ENCODE measurements around the gene OR8D1. TPM values are rescaled to one million over a fixed set of nuclear protein-coding genes. Genes with fewer than 3 reads are reported as not detected.

OR8D1 gene
- total RNA-seq, 1 experiment from 2014 or later, result not detected

- TF ChIP-seq E2F5 (CRISPR knock-in tag; IDR thresholded peaks at IDR 0.05), result no peak
- no peak for TF ChIP-seq NR3C1 (CRISPR knock-in tag; conservative IDR thresholded peaks at IDR 0.05; ENCODE audit: low read depth)
- no peak for TF ChIP-seq NR1H2 (CRISPR knock-in tag; IDR thresholded peaks at IDR 0.05)
- TF ChIP-seq FOXJ3 (CRISPR knock-in tag; IDR thresholded peaks at IDR 0.05; ENCODE audit: borderline replicate concordance), result no peak
- no peak for TF ChIP-seq ATF1 (CRISPR knock-in tag; IDR thresholded peaks at IDR 0.05)
- no peak for TF ChIP-seq ZNF263 (CRISPR knock-in tag; IDR thresholded peaks at IDR 0.05; ENCODE audit: low read depth)
- no peak for TF ChIP-seq ZNF232 (CRISPR knock-in tag; IDR thresholded peaks at IDR 0.05)
- no peak for TF ChIP-seq ZNF281 (CRISPR knock-in tag; IDR thresholded peaks at IDR 0.05)
- TF ChIP-seq TEAD1 (CRISPR knock-in tag; IDR thresholded peaks at IDR 0.05), result no peak
These were observed 19.1 kb downstream of the OR8D1 start (continued) for GRCh38 chr11:124294687-124295086.

- no peaks in the 10 kb centered on the region for H3K27me3 Mint-ChIP-seq (ENCODE audit: low read depth)
- ChIA-PET CTCF (no interaction called here), POLR2A (no interaction called here)
- peaks cover 20% of the 10 kb centered on the region for H3K36me3 Mint-ChIP-seq
- H3K4me3 Mint-ChIP-seq, result no peak overlapping the region
- peaks cover 2% of the 10 kb centered on the region; the same call in 1 of the 2 replicates for H3K4me1 Mint-ChIP-seq
- TF ChIP-seq MLX (CRISPR knock-in tag; IDR thresholded peaks at IDR 0.05) (no peak), TEAD4 (CRISPR knock-in tag; IDR thresholded peaks at IDR 0.05) (no peak)
- DNase-seq (ENCODE audit: low spot score), result no peak
- H3K27ac Mint-ChIP-seq, result no peak overlapping the region
- peaks cover 41% of the 10 kb centered on the region for H3K9me3 Mint-ChIP-seq
- no peak for ATAC-seq
These were observed 28.0 kb downstream of the OR8D1 start for GRCh38 chr11:124285610-124286344.

GRCh38 chr11:124278261-124278660 is 35.5 kb downstream of the OR8D1 start:
- TF ChIP-seq ZNF317 (CRISPR knock-in tag; IDR thresholded peaks at IDR 0.05; ENCODE audit: borderline replicate concordance, low read depth) (no peak), CDX4 (CRISPR knock-in tag; IDR thresholded peaks at IDR 0.05; ENCODE audit: borderline replicate concordance) (no peak), ARID4B (CRISPR knock-in tag; IDR thresholded peaks at IDR 0.05; ENCODE audit: borderline replicate concordance) (no peak), MLX (CRISPR knock-in tag; IDR thresholded peaks at IDR 0.05) (no peak), NFATC4 (CRISPR knock-in tag; IDR thresholded peaks at IDR 0.05) (no peak), NFE2L1 (CRISPR knock-in tag; IDR thresholded peaks at IDR 0.05) (no peak), ZNF138 (CRISPR knock-in tag; conservative IDR thresholded peaks at IDR 0.05) (no peak)
- ATAC-seq, result no peak
- Mint-ChIP-seq H3K9me3 (peaks cover 23% of the 10 kb centered on the region), H3K27me3 (ENCODE audit: low read depth) (no peaks in the 10 kb centered on the region), H3K36me3 (peaks cover 10% of the 10 kb centered on the region), H3K4me3 (no peak overlapping the region), H3K27ac (no peak overlapping the region), H3K4me1 (peaks cover 9% of the 10 kb centered on the region)
- DNase-seq (ENCODE audit: low spot score), result no peak
- CTCF ChIA-PET, result interaction anchor here (0.9 to 1.7 kb wide), 6 partner anchors 85 to 638 kb away, joined by 3 to 12 read pairs (median 4); no protein-coding TSS in a partner anchor
- POLR2A ChIA-PET, result interaction anchor here (0.6 kb wide), 1 partner anchor 682 kb away, joined by 3 read pairs; no protein-coding TSS in a partner anchor
